ENCODE data around the gene FAM13A.

DNA sequence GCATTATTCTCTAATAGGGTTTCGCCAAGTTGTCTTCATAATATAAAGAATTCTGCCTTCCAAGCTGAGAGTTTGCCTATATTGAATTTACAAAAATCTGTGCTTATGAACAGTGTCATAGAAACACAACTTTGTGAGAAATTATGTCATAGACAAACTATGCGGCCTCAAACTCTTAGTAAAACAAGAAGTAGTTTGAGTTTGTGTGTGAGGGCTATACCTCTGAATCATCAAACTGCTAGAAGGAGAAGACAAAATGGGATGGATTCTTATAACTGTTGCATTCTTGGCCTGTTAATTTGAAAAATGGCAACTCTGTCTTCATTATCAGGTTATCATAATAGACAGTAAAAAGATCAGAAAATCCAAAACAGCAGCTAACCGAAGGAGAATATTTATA lies 313.3 kb downstream of the FAM13A start:
- TF ChIP-seq, protein P1, sequence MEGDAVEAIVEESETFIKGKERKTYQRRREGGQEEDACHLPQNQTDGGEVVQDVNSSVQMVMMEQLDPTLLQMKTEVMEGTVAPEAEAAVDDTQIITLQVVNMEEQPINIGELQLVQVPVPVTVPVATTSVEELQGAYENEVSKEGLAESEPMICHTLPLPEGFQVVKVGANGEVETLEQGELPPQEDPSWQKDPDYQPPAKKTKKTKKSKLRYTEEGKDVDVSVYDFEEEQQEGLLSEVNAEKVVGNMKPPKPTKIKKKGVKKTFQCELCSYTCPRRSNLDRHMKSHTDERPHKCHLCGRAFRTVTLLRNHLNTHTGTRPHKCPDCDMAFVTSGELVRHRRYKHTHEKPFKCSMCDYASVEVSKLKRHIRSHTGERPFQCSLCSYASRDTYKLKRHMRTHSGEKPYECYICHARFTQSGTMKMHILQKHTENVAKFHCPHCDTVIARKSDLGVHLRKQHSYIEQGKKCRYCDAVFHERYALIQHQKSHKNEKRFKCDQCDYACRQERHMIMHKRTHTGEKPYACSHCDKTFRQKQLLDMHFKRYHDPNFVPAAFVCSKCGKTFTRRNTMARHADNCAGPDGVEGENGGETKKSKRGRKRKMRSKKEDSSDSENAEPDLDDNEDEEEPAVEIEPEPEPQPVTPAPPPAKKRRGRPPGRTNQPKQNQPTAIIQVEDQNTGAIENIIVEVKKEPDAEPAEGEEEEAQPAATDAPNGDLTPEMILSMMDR (IDR thresholded peaks at IDR 0.05), result no peak
- TF ChIP-seq POLR2A (IDR thresholded peaks at IDR 0.05), result no peak
